Smooth muscle cell (in vitro differentiated cells): ENCODE data around the gene DCC. TPM values are rescaled to one million over a fixed set of nuclear protein-coding genes. Genes with fewer than 3 reads are reported as not detected.

Experiments used
- DNase-seq: peaks from one replicate; lab custom pipeline; 2025; ENCODE audit not compliant: unreplicated experiment; lab: John Stamatoyannopoulos, UW
- H2AFZ ChIP-seq: fragments of 200-600 bp; sonication (generic); 2 replicates; pipeline ENCODE4 v1.6.0; 2016; ENCODE audit warnings: antibody characterized with exemption, low read depth, mild to moderate bottlenecking
- H3F3A ChIP-seq: fragments of 200-600 bp; sonication (generic); 2 replicates; pipeline ENCODE4 v1.6.0; 2017; ENCODE audit warnings: antibody characterized with exemption, low read depth
- H3K27ac ChIP-seq: fragments of 200-600 bp; sonication (generic); 2 replicates; pipeline ENCODE4 v1.5.1; 2016; ENCODE audit warnings: low read depth, mild to moderate bottlenecking
- H3K27me3 ChIP-seq: fragments of 200-600 bp; sonication (generic); 2 replicates; pipeline ENCODE4 v1.6.1; 2016; ENCODE audit warnings: low read depth, mild to moderate bottlenecking
- H3K36me3 ChIP-seq: fragments of 200-600 bp; sonication (generic); 2 replicates; pipeline ENCODE4 v1.5.1; 2016; ENCODE audit warnings: low read depth
- H3K4me1 ChIP-seq: fragments of 200-600 bp; sonication (generic); 2 replicates; pipeline ENCODE4 v1.5.1; 2016; ENCODE audit warnings: low read depth
- H3K4me2 ChIP-seq: fragments of 200-600 bp; sonication (generic); 2 replicates; pipeline ENCODE4 v1.6.0; 2016; ENCODE audit warnings: mild to moderate bottlenecking
- H3K4me3 ChIP-seq: fragments of 200-600 bp; sonication (generic); 2 replicates; pipeline ENCODE4 v1.5.1; 2016; ENCODE audit warnings: mild to moderate bottlenecking
- H3K79me2 ChIP-seq: fragments of 200-600 bp; sonication (generic); 2 replicates; pipeline ENCODE4 v1.6.0; 2016; ENCODE audit warnings: low read depth, mild to moderate bottlenecking
- H3K9ac ChIP-seq: fragments of 200-600 bp; sonication (generic); 2 replicates; pipeline ENCODE4 v1.6.0; 2016; ENCODE audit warnings: low read depth
- H3K9me3 ChIP-seq: fragments of 200-600 bp; sonication (generic); replicated peaks from 2 replicates; pipeline ENCODE4 v1.5.1; 2016; ENCODE audit warnings: low read depth
- H4K20me1 ChIP-seq: fragments of 200-600 bp; sonication (generic); 2 replicates; pipeline ENCODE4 v1.6.0; 2016; ENCODE audit warnings: low read depth
- CTCF ChIP-seq: fragments of 200-600 bp; sonication (generic); IDR thresholded peaks from 2 replicates; pipeline ENCODE4 v1.5.1; 2017; ENCODE audit warnings: borderline replicate concordance, mild to moderate bottlenecking, antibody characterized with exemption; ENCODE audit not compliant: insufficient read depth, poor library complexity, severe bottlenecking
- WGBS: methylation state at CpG from one replicate; pipeline ENCODE4 v1.1.7; 2016; ENCODE audit warnings: low lambda C conversion rate; 5-methylcytosine and 5-hydroxymethylcytosine counted together
- polyA plus RNA-seq: library from polyadenylated mRNA; unstranded; fragments of >200 nt; fragmentation: Nextera tagmentation; extraction: Ambion mirVana; gene quantifications from 2 replicates; pipeline ENCODE4 v1.2.1, GENCODE V29; 2016
- total RNA-seq: library from RNA; depleted of rRNA; stranded (reverse); fragments of >200 nt; gene quantifications from 2 replicates; pipeline ENCODE4 v1.2.3, GENCODE V29; 2014

The DCC gene
- total and polyA plus RNA-seq, 2 experiments from 2014 or later = not detected

DNA sequence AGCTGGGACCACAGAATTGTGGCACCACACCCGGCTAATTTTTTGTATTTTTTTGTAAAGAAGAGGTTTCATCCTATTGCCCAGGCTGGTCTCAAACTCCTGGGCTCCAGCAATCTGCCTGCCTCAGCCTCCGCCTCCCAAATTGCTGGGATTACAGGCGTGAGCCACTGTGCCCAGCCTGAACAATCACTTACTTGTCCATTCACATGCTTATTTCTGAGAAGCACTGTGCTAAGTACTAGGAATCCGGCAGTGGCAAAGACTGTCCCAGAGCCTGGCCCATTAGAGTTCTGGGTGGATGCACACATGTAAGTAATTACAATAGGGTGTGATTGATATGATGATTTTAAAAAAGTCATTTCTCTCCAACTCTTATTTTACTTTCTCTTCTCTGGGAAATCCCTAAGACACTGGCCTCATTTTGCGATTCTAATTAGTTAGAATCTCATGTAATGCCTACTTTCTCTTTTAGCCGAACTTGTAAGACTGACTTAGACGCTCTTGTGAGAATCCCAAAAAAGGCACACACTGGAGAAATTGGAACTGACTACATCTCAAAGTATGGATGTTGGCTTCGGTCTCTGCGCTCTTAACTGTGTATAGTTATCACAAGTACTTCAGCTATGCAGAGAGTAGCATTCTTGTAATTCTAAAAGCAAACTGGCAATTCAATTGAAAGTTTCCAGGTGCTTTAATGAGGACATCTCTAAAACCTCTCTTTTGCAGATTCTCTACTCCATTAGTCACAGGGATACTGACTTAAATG is 567.7 kb downstream of the DCC start:
- no peaks in the 10 kb centered on the region for H3K9me3 ChIP-seq
- no peaks in the 10 kb centered on the region for H3K4me1 ChIP-seq
- no peak for DNase-seq
- no peaks in the 10 kb centered on the region for H3F3A ChIP-seq
- H3K27ac ChIP-seq = no peak overlapping the region
- no peak overlapping the region for H2AFZ ChIP-seq
- H3K4me2 ChIP-seq = no peak overlapping the region
- H3K4me3 ChIP-seq = no peak overlapping the region
- WGBS = 71% methylated on average over 9 of the region's 9 CpGs
- no peak for TF ChIP-seq CTCF
- no peaks in the 10 kb centered on the region for H3K27me3 ChIP-seq
- no peaks in the 10 kb centered on the region for H3K36me3 ChIP-seq
- H4K20me1 ChIP-seq = no peaks in the 10 kb centered on the region
- no peaks in the 10 kb centered on the region for H3K79me2 ChIP-seq
- H3K9ac ChIP-seq = no peak overlapping the region

DNA sequence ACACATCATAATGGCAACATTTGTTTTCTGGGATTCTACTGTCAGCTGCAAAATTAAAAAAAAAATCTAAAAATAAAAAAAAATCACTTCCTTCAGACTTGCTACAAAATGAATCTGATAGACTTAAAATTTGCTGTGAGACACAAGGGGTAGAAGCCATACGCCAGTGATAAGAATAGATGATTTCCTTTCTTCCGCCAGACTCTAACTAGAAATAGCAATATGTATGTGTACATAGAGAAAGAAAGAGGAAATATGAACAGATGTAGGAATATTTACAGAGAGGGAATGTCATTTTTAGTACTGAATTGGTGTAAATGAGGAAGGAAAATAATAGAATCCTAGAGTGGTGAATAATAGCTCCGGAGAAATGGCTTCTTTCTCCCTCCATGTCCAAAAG is 574.2 kb downstream of the DCC start:
- DNase-seq = no peak
- no peaks in the 10 kb centered on the region for H4K20me1 ChIP-seq
- H3K4me1 ChIP-seq = no peaks in the 10 kb centered on the region
- 96% methylated on average over 3 of the region's 3 CpGs for WGBS
- no peak overlapping the region for H2AFZ ChIP-seq
- no peaks in the 10 kb centered on the region for H3K9me3 ChIP-seq
- H3K79me2 ChIP-seq = no peaks in the 10 kb centered on the region
- no peak for TF ChIP-seq CTCF
- H3K27me3 ChIP-seq = no peaks in the 10 kb centered on the region
- H3K9ac ChIP-seq = no peak overlapping the region
- H3K36me3 ChIP-seq = no peaks in the 10 kb centered on the region
- no peaks in the 10 kb centered on the region for H3F3A ChIP-seq
- no peak overlapping the region for H3K27ac ChIP-seq
- H3K4me2 ChIP-seq = no peak overlapping the region
- H3K4me3 ChIP-seq = no peak overlapping the region

GRCh38 chr18:52920665-52921064 is 580.7 kb downstream of the DCC start:
- WGBS = 87% methylated on average over 1 of the region's 1 CpG
- no peaks in the 10 kb centered on the region for H3K9me3 ChIP-seq
- H3K4me1 ChIP-seq = no peaks in the 10 kb centered on the region
- no peak overlapping the region for H3K4me2 ChIP-seq
- H3K79me2 ChIP-seq = no peaks in the 10 kb centered on the region
- TF ChIP-seq CTCF = no peak
- no peak overlapping the region for H2AFZ ChIP-seq
- H3K27ac ChIP-seq = no peak overlapping the region
- H3K36me3 ChIP-seq = no peaks in the 10 kb centered on the region
- no peak overlapping the region for H3K9ac ChIP-seq
- no peak overlapping the region for H3K4me3 ChIP-seq
- DNase-seq = no peak
- H3F3A ChIP-seq = no peaks in the 10 kb centered on the region
- H3K27me3 ChIP-seq = no peaks in the 10 kb centered on the region
- H4K20me1 ChIP-seq = no peaks in the 10 kb centered on the region

DNA sequence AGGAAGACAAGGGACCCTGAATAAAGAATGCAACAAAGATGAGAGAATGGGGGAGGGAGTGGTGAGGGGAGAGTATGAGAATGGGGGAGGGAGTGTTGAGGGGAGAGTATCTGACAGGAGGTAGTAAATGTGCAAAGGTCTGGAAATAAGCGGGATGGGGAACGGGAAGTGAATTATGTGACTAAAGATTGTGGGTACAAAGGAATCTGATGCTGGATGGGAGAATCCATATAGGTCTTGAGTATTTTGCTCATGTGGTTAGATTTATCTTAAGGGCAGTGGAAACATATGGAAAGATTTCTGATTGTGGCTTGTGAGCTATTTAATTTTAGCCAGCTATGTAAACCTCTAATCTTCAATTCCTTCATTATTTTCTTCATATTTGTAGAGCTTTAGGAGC is 593.4 kb downstream of the DCC start:
- 63% methylated on average over 2 of the region's 2 CpGs for WGBS
- Histone ChIP-seq H3K27ac (no peak overlapping the region), H3K4me1 (no peaks in the 10 kb centered on the region), H3K9ac (no peak overlapping the region), H3K9me3 (no peaks in the 10 kb centered on the region), H3F3A (no peaks in the 10 kb centered on the region), H4K20me1 (no peaks in the 10 kb centered on the region), H3K36me3 (no peaks in the 10 kb centered on the region), H2AFZ (no peak overlapping the region), H3K27me3 (no peaks in the 10 kb centered on the region), H3K4me2 (peak overlapping the region; percentile 16), H3K79me2 (no peaks in the 10 kb centered on the region), H3K4me3 (no peak overlapping the region)
- DNase-seq = no peak
- no peak for TF ChIP-seq CTCF
